Suprapubic skin (tissue), 4 donors: ENCODE results near the gene HHEX.

Experiments
- CTCF ChIP-seq, 2 donors: fragments of 200-600 bp in 1 of 2; fragments of 450-650 bp in 1 of 2; sonication (generic) in 1 of 2; IDR thresholded peaks; one replicate each; pipeline ENCODE4 v1.5.1; 2016 to 2019; ENCODE audit warnings: antibody characterized with exemption in 2 of 2, mild to moderate bottlenecking in 1 of 2, moderate library complexity in 1 of 2
- POLR2A ChIP-seq, 2 donors: fragments of 450-650 bp; IDR thresholded peaks; one replicate each; pipeline ENCODE4 v1.6.1; 2017; ENCODE audit warnings: antibody characterized with exemption in 2 of 2, mild to moderate bottlenecking in 2 of 2, moderate library complexity in 2 of 2
- POLR2AphosphoS5 ChIP-seq, 3 donors: sonication (generic); formaldehyde crosslinking; IDR thresholded peaks; one replicate each; pipeline ENCODE4 v1.6.1; 2017; ENCODE audit warnings: antibody characterized with exemption in 3 of 3

GRCh38 chr10:92688573-92688926 lies 1.2 kb upstream of the HHEX start:
- TF ChIP-seq POLR2A (IDR thresholded peaks at IDR 0.05) (no peak), POLR2AphosphoS5 (IDR thresholded peaks at IDR 0.05) (no peak), CTCF (IDR thresholded peaks at IDR 0.05) (no peak)
